Stimulated activated CD4-positive, alpha-beta T cell treated with anti-CD3 and anti-CD28 coated beads, TNF-alpha, amount 100 ng/mL, for 1 hour (primary cell): ENCODE results near the gene FBXW7.

Experiments used
- DNase-seq, 3 donors: peaks; one replicate each; pipeline ENCODE4 v3.0.0-alpha.2; 2020; ENCODE audit warnings: low read depth in 3 of 3, low spot score in 1 of 3

The FBXW7 gene

GRCh38 chr4:152293527-152293926 lies 242.4 kb downstream of the FBXW7 start:
- DNase-seq = no peak

DNA sequence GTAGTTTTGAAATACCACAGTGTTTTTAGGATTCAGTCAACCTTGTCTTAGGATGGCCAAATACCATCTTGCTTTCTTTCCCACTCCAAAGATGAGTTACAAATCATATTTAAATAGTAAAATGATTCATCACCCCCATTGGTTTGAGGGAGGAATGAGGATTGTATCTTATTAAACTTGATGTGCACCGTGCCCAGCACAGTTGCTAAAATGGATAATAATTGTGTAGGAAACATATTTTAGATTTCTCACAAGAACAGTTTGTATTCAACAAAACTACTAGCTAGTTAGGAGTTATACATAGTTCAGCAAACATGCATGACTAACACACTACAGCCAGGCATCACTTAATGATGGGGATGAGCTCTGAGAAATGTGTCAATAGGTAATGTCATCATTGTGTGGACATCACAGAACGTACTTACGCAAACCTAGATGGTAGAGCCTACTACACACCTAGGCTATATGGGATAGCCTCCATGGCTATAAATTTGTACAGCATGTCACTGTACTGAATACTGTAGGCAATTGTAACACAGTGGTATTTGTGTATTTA lies 245.4 kb downstream of the FBXW7 start:
- no peak for DNase-seq

GRCh38 chr4:152289941-152290340 lies 246.0 kb downstream of the FBXW7 start:
- no peak for DNase-seq

- DNase-seq = no peak
These were observed 246.4 kb downstream of the FBXW7 start for GRCh38 chr4:152289541-152289940.

DNA sequence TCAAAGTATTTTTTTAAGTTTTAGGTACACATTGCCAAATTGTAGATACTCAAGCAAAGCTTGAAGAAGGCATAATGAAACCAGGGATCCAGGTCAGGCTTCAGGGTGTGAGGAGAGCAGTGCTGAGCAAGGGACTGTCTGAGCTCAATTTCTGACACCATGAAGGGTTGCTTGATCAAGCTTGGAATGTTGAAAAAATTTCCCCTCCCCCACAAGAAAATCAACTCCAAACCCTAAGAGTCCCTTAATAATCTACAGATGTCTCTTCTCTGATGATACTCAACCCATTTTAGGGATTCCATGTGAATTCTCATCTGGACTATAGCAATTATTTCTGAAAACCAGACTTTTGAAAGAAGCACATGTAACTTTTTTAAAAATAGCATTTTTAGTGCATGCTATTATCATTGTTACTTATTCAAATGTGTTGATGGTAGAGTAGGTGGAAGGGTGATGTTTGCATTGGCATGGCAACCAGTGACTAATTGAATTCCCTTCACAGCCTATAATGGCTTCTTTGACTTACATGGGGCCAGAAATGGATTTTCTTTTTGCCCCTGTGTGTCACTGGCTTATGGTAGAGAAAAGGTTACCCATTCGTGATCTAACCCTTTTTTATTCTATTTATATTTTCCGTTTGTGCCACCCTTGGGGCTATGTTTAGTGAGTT lies 252.0 kb downstream of the FBXW7 start:
- no peak for DNase-seq

DNA sequence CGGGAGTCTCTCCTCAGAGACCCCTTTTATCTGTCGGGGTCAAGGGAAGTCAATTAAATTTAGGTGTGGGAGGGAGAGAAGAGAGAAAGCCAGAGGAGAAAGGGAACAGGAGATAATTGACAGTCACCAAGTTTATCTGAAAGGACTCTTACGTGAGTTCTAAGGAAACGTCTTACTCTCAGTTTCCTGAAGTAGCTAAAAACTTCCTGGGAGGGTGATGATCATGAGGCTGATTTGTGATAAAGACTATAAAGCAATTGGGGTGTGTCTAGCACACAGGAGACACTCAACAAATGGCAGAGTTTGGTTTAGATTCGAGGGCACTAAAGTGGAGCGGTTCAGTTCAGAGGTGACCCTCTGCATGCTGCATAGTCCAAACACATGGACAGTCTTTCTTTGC lies 254.1 kb downstream of the FBXW7 start:
- no peak for DNase-seq

DNA sequence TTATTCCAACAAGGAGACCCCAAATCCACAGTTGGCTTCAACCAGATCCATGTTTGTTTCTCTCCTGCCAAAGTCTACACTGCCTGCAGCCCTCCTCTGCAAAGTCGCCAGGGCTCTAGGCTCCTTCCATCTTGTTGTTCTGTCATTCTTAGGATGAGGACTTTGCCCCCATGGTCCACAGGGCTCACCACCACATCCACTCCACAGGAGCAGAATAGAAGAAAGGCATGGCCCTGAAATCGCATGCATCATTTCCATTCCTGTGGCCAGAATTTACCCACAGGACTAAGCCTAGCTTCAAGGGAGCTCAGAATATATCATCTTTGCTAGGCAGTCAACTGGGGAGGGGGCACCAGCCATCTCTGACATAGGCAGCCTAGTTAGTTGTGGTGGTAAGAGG lies 254.7 kb downstream of the FBXW7 start:
- DNase-seq = no peak

GRCh38 chr4:152279234-152279566 lies 256.7 kb downstream of the FBXW7 start:
- no peak for DNase-seq

DNA sequence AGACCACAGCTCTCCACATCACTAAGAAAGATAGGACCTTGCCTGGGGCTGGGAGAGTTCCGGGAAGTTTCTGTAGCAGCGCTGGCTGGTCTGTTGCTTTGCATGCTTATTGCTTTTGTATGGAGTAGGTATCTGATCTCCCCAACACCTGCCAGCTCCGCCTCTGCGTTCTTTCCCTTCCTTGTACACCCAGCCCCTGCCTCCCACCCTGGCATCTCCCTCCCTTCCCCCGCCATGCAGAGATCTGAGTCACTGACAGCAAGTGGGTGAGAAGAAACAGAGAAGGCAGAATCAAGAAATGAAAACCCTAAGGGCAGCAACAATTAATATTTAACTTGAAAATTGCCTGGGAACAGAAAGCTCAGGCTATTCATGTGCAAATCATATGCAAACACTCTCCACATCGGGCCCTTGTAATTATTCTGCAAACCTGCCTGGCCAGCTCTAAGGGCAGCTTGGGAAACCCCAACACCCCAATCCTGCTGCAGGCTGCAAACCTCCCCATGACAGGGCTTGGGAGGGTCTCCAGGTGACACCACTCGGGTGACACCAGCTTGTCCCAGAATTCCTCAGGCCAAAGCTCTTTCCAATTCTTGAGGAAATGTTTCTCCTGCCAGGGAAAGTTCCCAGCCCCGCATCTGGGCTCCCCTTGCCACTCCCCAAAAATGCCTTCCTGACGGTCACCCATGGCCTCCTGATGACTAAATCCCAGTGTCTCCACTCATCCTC lies 257.2 kb downstream of the FBXW7 start:
- no peak for DNase-seq

DNA sequence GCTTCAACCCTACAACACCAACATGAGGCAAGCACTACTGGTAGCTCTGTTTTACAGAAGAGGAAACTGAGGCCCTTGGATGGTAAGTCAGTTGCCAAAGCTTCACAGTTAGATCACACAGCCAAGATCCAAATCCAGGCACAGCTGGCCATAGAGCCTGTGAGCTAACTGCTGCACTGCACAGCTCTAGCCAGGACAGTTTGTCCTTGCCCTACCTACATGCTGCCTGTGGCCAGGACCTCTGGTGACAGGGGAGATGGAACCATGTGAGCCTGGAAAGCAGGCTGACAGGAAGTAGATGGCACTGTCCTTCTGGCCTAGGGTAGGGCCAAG lies 257.8 kb downstream of the FBXW7 start:
- no peak for DNase-seq

GRCh38 chr4:152277333-152277732 lies 258.6 kb downstream of the FBXW7 start:
- no peak for DNase-seq

GRCh38 chr4:152273343-152273742 lies 262.5 kb downstream of the FBXW7 start:
- no peak for DNase-seq
